IMR-90 (cell line): ENCODE results near the gene AGAP1. TPM values are rescaled to one million over a fixed set of nuclear protein-coding genes. Genes with fewer than 3 reads are reported as not detected.
"Not testable (repeated sequence)": the region's sequence is repeated elsewhere in the genome, so short reads cannot be mapped to it uniquely, and the experiment has no call there.

Experiments
- ATAC-seq: fragments of 200-7000 bp; cut with Tn5 transposase; 2 replicates; pipeline ENCODE4 v1.9.1; 2020; ENCODE audit warnings: low read depth, mild to moderate bottlenecking, moderate library complexity
- BruUV-seq: library from RNA; stranded (reverse); fragments of 400-500 nt; replicated peaks from 2 replicates; lab custom pipeline; 2021; lab: Mats Ljungman, UMichigan
- CTCF ChIA-PET: fragments of 300-600 bp; formaldehyde crosslinking; extraction: SDS; loops from one replicate; lab custom pipeline; 2021; ENCODE audit warnings: antibody characterized with exemption; lab: Yijun Ruan, JAX
- POLR2A ChIA-PET: fragments of 300-600 bp; sonication (Branson Sonifier 250); formaldehyde crosslinking; loops from one replicate; lab custom pipeline; 2022; ENCODE audit warnings: antibody characterized with exemption; ENCODE audit not compliant: unreplicated experiment; lab: Charles Lee
- DNase-seq: peaks from one replicate; pipeline ENCODE4 v3.0.0; 2013
- H2AFZ ChIP-seq: replicated peaks from 2 replicates; pipeline ENCODE3; 2013; ENCODE audit warnings: low read length, mild to moderate bottlenecking; ENCODE audit not compliant: poor library complexity
- H2AK5ac ChIP-seq: 2 replicates; pipeline ENCODE4 v1.6.1; 2013; ENCODE audit warnings: low read depth, low read length, inconsistent platforms
- H2AK9ac ChIP-seq: replicated peaks from 2 replicates; pipeline ENCODE3; 2013; ENCODE audit warnings: mild to moderate bottlenecking, low read depth, low read length, moderate library complexity; ENCODE audit not compliant: poor library complexity
- H2BK120ac ChIP-seq: 2 replicates; pipeline ENCODE4 v1.6.1; 2013; ENCODE audit warnings: low read depth, low read length, inconsistent platforms
- H2BK15ac ChIP-seq: 3 replicates; pipeline ENCODE4 v1.6.1; 2013; ENCODE audit warnings: low read depth, low read length, inconsistent platforms
- H2BK20ac ChIP-seq: 2 replicates; pipeline ENCODE4 v1.6.1; 2013; ENCODE audit warnings: low read depth, mild to moderate bottlenecking, inconsistent platforms, low read length, moderate library complexity
- H2BK5ac ChIP-seq: 2 replicates; pipeline ENCODE4 v1.6.1; 2013; ENCODE audit warnings: mild to moderate bottlenecking, low read depth, low read length, inconsistent platforms; ENCODE audit not compliant: poor library complexity, severe bottlenecking
- H3K14ac ChIP-seq: replicated peaks from 2 replicates; pipeline ENCODE4 v1.6.1; 2013; ENCODE audit warnings: low read depth, low read length, inconsistent platforms
- H3K18ac ChIP-seq: 2 replicates; pipeline ENCODE4 v1.6.1; 2013; ENCODE audit warnings: low read depth, low read length, control low read depth
- H3K23ac ChIP-seq: 2 replicates; pipeline ENCODE4 v1.6.1; 2013; ENCODE audit warnings: low read depth, low read length, inconsistent platforms
- H3K27ac ChIP-seq: 2 replicates; pipeline ENCODE4 v1.5.1; 2013; ENCODE audit warnings: mild to moderate bottlenecking, control low read depth, low read length; ENCODE audit not compliant: insufficient read depth
- H3K27me3 ChIP-seq: 2 replicates; pipeline ENCODE4 v1.6.1; 2013; ENCODE audit warnings: low read length; ENCODE audit not compliant: control insufficient read depth, insufficient read depth
- H3K36me3 ChIP-seq: 2 replicates; pipeline ENCODE4 v1.6.1; 2013; ENCODE audit warnings: low read length, mixed read lengths; ENCODE audit not compliant: control insufficient read depth, insufficient read depth
- H3K4ac ChIP-seq: 2 replicates; pipeline ENCODE4 v1.6.1; 2013; ENCODE audit warnings: low read depth, low read length, inconsistent platforms
- H3K4me1 ChIP-seq: 2 replicates; pipeline ENCODE4 v1.6.1; 2013; ENCODE audit warnings: low read length, mixed read lengths; ENCODE audit not compliant: control insufficient read depth, insufficient read depth
- H3K4me2 ChIP-seq: 2 replicates; pipeline ENCODE4 v1.6.1; 2013; ENCODE audit warnings: low read depth, mild to moderate bottlenecking, control low read depth, low read length, moderate library complexity
- H3K4me3 ChIP-seq: 2 replicates; pipeline ENCODE4 v1.5.1; 2013; ENCODE audit warnings: low read depth, mild to moderate bottlenecking, control low read depth, low read length, moderate library complexity; ENCODE audit not compliant: insufficient read depth
- H3K56ac ChIP-seq: 2 replicates; pipeline ENCODE4 v1.6.1; 2013; ENCODE audit warnings: low read length, inconsistent platforms; ENCODE audit not compliant: insufficient read depth; ENCODE audit errors: extremely low read depth
- H3K79me1 ChIP-seq, 2 experiments: 2 replicates each; pipeline ENCODE4 v1.6.1; 2013; ENCODE audit warnings: low read length in 2 of 2, inconsistent platforms in 1 of 2, low read depth in 1 of 2
- H3K9ac ChIP-seq: 2 replicates; pipeline ENCODE4 v1.6.1; 2013; ENCODE audit warnings: low read depth, low read length, control low read depth
- H3K9me1 ChIP-seq: 2 replicates; pipeline ENCODE4 v1.6.1; 2013; ENCODE audit warnings: low read length, inconsistent platforms; ENCODE audit not compliant: insufficient read depth
- H3K9me3 ChIP-seq: 2 replicates; pipeline ENCODE4 v1.6.1; 2013; ENCODE audit warnings: low read length; ENCODE audit not compliant: control insufficient read depth, insufficient read depth
- H4K20me1 ChIP-seq: 2 replicates; pipeline ENCODE4 v1.6.1; 2013; ENCODE audit warnings: low read length, inconsistent platforms; ENCODE audit not compliant: insufficient read depth
- H4K5ac ChIP-seq: 2 replicates; pipeline ENCODE4 v1.6.1; 2013; ENCODE audit warnings: mild to moderate bottlenecking, low read depth, low read length, control low read depth
- H4K8ac ChIP-seq, 2 experiments: 2 replicates each; pipeline ENCODE4 v1.6.1; 2013; ENCODE audit warnings: low read depth in 2 of 2, low read length in 2 of 2, control low read depth in 1 of 2, inconsistent platforms in 1 of 2
- H4K91ac ChIP-seq: 2 replicates; pipeline ENCODE4 v1.6.1; 2013; ENCODE audit warnings: low read depth, low read length, inconsistent platforms; ENCODE audit not compliant: insufficient read depth
- WGBS, 2 experiments: methylation state at CpG; one replicate each; pipeline versions ENCODE4 v1.1.5 to v1.1.7; 2013; ENCODE audit warnings: missing lambda C conversion rate in 2 of 2; ENCODE audit not compliant: insufficient read length in 1 of 2; ENCODE audit errors: extremely low coverage in 2 of 2; 5-methylcytosine and 5-hydroxymethylcytosine counted together
- dilution Hi-C: fragments of 300-500 bp; cut with HindIII; formaldehyde crosslinking; loops from one replicate; pipeline ENCODE4 v1.14.3; 2018; ENCODE audit warnings: low sequenced_read_pairs; ENCODE audit not compliant: unreplicated experiment
- in situ Hi-C: fragments of 300-500 bp; cut with MboI; formaldehyde crosslinking; loops from 3 replicates; pipeline ENCODE4 v1.14.3; 2019; ENCODE audit warnings: low sequenced_read_pairs, inconsistent platforms, mixed read lengths
- intact Hi-C: fragments of 100-400 bp; cut with micrococcal nuclease; formaldehyde crosslinking; loops from 2 replicates; pipeline ENCODE4 v1.10.0; 2022
- polyA plus RNA-seq, 3 experiments: library from polyadenylated mRNA; depleted of rRNA; stranded (reverse); fragments of >200 nt; gene quantifications; 2 replicates each; pipeline ENCODE4 v1.2.3, GENCODE V29; 2012; ENCODE audit warnings: low replicate concordance in 1 of 3
- total RNA-seq: library from RNA; depleted of rRNA; stranded (reverse); fragments of >200 nt; gene quantifications from 2 replicates; pipeline ENCODE4 v1.2.3, GENCODE V29; 2012

AGAP1 gene
- total and polyA plus RNA-seq, 2 of the 4 experiments (the other 2 are of a cell fraction), result 15.1 to 16.4 TPM

GRCh38 chr2:235947055-235947454, 453.2 kb downstream of the AGAP1 start:
- H3K18ac ChIP-seq, H3K14ac ChIP-seq, H3K27me3 ChIP-seq, H3K56ac ChIP-seq, H2BK5ac ChIP-seq, H2AK5ac ChIP-seq, POLR2A ChIA-PET, H3K9me3 ChIP-seq, CTCF ChIA-PET, H4K5ac ChIP-seq, H3K79me1 ChIP-seq, BruUV-seq, H4K91ac ChIP-seq, H3K4me2 ChIP-seq, H3K4me1 ChIP-seq, ATAC-seq, H3K9ac ChIP-seq, in situ Hi-C loops, H2BK120ac ChIP-seq, H3K23ac ChIP-seq, H2BK20ac ChIP-seq, H4K8ac ChIP-seq, H4K20me1 ChIP-seq, H2BK15ac ChIP-seq, H3K27ac ChIP-seq, H3K4me3 ChIP-seq, DNase-seq, H2AFZ ChIP-seq, dilution Hi-C loops, H3K36me3 ChIP-seq, H3K4ac ChIP-seq, H2AK9ac ChIP-seq, H3K9me1 ChIP-seq: not testable (repeated sequence)
- 100% methylated on average over 1 of the region's 6 CpGs; no CpG with 5 or more reads in 1 of the 2 experiments for WGBS, 2 experiments
- intact Hi-C loops, result loop anchor here (10.0 kb wide), 1 partner anchor 228 kb away; no protein-coding TSS in a partner anchor
